HG03060 (cell line): ENCODE data around the gene MOB1B.
"Not testable (repeated sequence)": the region's sequence is repeated elsewhere in the genome, so short reads cannot be mapped to it uniquely, and the experiment has no call there.

ENCODE experiments used
- ATAC-seq: cut with Tn5 transposase; IDR thresholded peaks from one replicate; pipeline ENCODE4 v1.9.1; 2021; ENCODE audit warnings: low read depth, moderate number of reproducible peaks; ENCODE audit not compliant: unreplicated experiment

Gene MOB1B

DNA sequence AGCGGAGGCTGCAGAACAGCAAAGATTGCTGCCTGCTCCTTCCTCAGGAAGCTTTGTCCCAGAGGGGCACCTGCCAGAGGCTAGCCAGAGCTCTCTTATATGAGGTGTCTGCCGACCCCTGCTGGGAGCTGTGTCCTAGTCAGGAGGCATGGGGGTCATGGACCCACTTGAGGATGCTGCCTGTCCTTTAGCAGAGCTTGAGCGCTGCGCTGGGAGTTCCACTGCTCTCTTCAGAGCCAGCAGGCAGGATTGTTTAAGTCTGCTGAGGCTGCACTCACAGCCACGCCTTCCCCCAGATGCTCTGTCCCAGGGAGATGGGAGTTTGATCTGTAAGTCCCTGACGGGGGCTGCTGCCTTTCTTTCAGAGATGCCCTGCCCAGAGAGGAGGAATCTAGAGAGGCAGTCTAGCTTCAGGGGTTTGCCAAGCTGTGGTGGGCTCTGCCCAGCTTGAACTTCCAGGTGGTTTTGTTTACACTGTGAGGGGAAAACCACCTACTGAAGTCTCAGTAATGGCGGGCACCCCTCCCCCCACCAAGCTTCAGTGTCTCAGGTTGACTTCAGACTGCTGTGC, 102.2 kb downstream of the MOB1B start:
- ATAC-seq: no peak

DNA sequence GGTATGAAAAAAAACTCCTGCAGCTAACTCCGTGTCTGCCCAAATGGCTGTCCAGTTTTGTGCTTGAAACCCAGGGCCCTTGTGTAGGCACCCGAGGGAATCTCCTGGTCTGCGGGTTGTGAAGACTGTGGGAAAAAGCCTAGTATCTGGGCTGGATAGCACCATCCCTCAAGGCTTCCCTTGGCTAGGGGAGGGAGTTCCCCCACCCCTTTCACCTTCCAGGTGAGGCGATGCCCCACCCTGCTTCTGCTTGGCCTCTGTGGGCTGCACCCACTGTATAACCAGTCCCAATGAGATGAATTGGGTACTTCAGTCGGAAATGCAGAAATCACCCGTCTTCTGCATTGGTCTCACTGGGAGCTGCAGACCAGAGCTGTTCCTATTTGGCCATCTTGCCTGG, 102.9 kb downstream of the MOB1B start:
- ATAC-seq: not testable (repeated sequence)

DNA sequence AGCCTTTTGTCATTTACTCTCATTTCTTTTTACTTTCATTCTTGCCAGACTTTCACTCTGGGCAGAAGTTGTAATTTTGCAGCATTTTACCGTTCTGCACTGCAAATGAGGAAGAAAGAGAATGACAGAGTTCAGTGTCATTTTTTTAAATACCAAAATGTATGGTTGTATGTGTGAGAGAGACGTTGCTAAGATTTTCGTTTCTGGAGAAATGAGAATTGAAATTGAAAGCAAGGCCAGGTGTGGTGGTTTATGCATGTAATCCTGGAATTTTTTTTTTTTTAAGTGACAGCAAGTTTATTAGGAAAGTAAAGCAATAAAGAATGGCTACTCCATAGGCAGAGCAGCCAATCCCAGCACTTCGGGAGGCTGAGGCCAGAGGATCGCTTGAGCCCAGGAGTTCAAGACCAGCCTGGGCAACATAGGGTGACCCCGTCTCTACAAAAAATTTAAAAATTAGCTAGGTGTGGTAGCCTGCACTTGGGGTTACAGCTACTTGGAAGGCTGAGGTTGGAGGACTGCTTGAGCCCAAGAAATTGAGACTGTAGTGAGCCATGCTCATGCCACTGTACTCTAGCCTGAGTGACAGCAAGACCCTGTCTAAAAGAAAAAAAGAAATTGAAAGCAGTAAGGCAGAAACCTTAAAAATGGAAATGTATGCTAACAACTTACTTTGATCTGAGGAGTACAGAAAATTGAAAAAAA, 104.2 kb downstream of the MOB1B start:
- ATAC-seq: peak; percentile 77

- ATAC-seq: no peak
Measured at GRCh38 chr4:71008196-71008595, 106.0 kb downstream of the MOB1B start.

DNA sequence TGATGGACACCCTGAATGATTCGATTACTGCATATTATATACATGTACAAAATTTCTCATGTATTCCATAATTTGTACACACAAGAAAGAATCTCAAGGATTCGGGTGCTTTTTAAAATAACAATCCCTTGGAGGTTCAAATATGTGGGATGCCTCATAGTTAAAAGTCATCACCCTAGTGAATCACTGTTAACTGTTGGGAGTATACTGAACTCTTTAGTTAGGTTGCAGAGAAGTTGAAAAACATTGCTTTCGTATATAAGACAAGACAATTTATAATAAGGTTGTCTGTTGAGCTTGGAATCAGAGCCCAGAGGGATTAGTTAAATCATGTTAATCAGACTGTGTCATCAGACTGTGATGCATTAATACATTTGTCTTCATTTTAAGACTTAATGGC, 106.9 kb downstream of the MOB1B start:
- ATAC-seq: no peak

- ATAC-seq: no peak
Measured at GRCh38 chr4:71009890-71010588, 107.9 kb downstream of the MOB1B start.

- ATAC-seq: no peak
Measured at GRCh38 chr4:71011451-71011850, 109.3 kb downstream of the MOB1B start.

DNA sequence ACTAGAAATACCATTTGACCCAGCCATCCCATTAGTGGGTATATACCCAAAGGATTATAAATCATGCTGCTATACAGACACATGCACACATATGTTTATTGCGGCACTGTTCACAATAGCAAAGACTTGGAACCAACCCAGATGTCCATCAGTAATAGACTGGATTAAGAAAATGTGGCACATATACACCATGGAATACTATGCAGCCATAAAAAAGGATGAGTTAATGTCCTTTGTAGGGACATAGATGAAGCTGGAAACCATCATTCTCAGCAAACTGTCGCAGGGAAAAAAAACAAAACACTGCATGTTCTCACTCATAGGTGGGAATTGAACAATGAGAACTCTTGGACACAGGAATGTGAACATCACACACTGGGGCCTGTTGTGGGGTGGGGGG, 115.2 kb downstream of the MOB1B start:
- not testable (repeated sequence) for ATAC-seq

GRCh38 chr4:71020611-71021010, 118.4 kb downstream of the MOB1B start:
- ATAC-seq: no peak

DNA sequence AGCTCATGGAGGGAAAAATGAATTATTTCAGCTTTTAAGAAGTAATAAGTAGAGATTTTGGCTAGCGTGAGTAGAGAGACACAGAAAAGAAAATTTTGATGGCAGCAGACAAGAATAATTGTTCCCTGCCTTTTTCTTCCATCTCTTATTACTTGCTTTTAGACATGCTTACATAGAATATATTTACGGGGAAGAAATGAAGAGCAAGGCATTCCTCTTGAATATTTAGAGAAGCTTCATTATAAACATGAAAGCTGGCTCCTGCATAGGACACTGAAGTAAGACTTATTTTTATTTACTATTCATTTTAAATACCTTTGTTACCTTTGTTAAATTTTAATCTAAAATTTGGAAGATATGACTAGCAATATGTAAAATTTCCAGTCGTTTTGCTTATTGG, 123.5 kb downstream of the MOB1B start:
- no peak for ATAC-seq

GRCh38 chr4:71026086-71026485, 123.9 kb downstream of the MOB1B start:
- no peak for ATAC-seq

DNA sequence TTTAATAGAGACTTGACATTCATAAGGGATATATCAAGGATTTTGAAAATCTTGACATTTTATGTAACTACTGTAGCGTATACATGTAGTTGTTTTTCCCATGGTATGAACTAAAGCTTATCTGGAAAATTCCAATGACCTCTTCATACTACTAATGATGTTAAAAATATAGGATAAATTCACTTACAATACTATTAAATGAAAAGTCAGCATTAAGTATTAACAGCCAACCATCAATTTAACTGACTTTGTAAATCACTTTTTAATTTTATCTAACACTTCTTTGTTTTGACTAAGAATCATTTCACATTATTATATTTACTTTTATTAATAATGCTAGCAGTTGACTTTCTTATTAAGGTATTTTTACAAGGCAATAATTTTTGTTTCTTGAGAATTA, 125.4 kb downstream of the MOB1B start:
- no peak for ATAC-seq

- ATAC-seq: no peak
Measured at GRCh38 chr4:71029504-71029903, 127.3 kb downstream of the MOB1B start.

DNA sequence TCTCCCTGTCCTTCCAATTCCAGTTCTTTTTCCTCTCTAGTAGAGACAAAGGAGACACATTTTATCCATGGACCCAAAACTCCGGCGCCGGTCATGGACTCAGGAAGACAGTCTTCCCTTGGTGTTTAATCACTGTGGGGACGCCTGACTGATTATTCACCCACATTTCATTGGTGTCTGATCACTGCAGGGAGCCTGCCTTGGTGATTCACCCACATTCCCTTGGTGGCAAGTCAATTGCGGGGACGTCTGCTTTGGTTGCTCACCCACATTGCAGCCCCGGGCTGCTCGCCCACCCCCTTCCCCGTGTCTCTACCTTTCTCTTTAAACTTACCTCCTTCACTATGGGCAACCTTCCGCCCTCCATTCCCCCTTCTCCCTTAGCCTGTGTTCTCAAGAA, 129.9 kb downstream of the MOB1B start:
- not testable (repeated sequence) for ATAC-seq
